Esophagus muscularis mucosa (tissue), 3 donors: Measurements from ENCODE around the gene SCFD1.

Experiments used
- CTCF ChIP-seq, 3 experiments: fragments of 200-600 bp in 2 of 3; fragments of 450-650 bp in 1 of 3; sonication (generic) in 2 of 3; IDR thresholded peaks; one replicate each; pipeline ENCODE4 v1.5.1; 2017 to 2019; ENCODE audit warnings: antibody characterized with exemption in 3 of 3, mild to moderate bottlenecking in 2 of 3, moderate library complexity in 1 of 3
- POLR2A ChIP-seq: fragments of 450-650 bp; IDR thresholded peaks from one replicate; pipeline ENCODE4 v1.6.1; 2017; ENCODE audit warnings: antibody characterized with exemption, moderate library complexity, mild to moderate bottlenecking, low read depth

GRCh38 chr14:30681752-30682355 is 59.7 kb downstream of the SCFD1 start:
- TF ChIP-seq CTCF (IDR thresholded peaks at IDR 0.05), result peak in 1 of 3 experiments; percentile 22
- TF ChIP-seq POLR2A, result no peak
